Right cardiac atrium (tissue), 5 donors: ENCODE data around the gene SYCP2L. TPM values are rescaled to one million over a fixed set of nuclear protein-coding genes. Genes with fewer than 3 reads are reported as not detected.

ENCODE experiments used
- ATAC-seq, 2 donors: fragments of 200-7000 bp; cut with Tn5 transposase; one replicate each; pipeline versions ENCODE4 v1.8.0 to v1.9.1; 2020; ENCODE audit warnings: moderate library complexity in 2 of 2, mild to moderate bottlenecking in 1 of 2
- DNase-seq, 3 donors: peaks; one replicate each; pipeline ENCODE4 v3.0.0-alpha.2; 2020
- H3K27ac ChIP-seq: one replicate; pipeline ENCODE4 v1.5.1; 2013; ENCODE audit warnings: mild to moderate bottlenecking, low read length, control low read depth, moderate library complexity
- H3K27me3 ChIP-seq: one replicate; pipeline ENCODE4 v1.6.1; 2013; ENCODE audit not compliant: control insufficient read depth, insufficient read depth
- H3K4me1 ChIP-seq: one replicate; pipeline ENCODE4 v1.6.1; 2013; ENCODE audit warnings: low read length; ENCODE audit not compliant: control insufficient read depth, insufficient read depth
- H3K4me3 ChIP-seq: one replicate; pipeline ENCODE4 v1.5.1; 2013; ENCODE audit warnings: low read length, control low read depth
- H3K9me3 ChIP-seq: one replicate; pipeline ENCODE4 v1.6.1; 2013; ENCODE audit warnings: low read length; ENCODE audit not compliant: control insufficient read depth
- WGBS: extraction: QIAGEN DNeasy Blood & Tissue Kit; methylation state at CpG from one replicate; pipeline ENCODE4 v1.1.7; 2013; 5-methylcytosine and 5-hydroxymethylcytosine counted together
- intact Hi-C, 4 donors: fragments of 100-400 bp; cut with DNase I; formaldehyde crosslinking; loops; one replicate each; pipeline versions ENCODE4 v1.11.0 to v1.14.0; 2022 to 2023
- polyA plus RNA-seq: library from polyadenylated mRNA; stranded (reverse); fragments of 200-250 nt; gene quantifications from one replicate; pipeline ENCODE4 v1.2.3, GENCODE V29; 2013
- total RNA-seq, 4 donors: library from RNA; stranded (reverse); fragmentation: NEBNext Ultra II Directional; extraction: Animal tissue kit (Norgen Biotek cat#: 25700); gene quantifications; one replicate each; pipeline ENCODE4 v1.2.1, GENCODE V29; 2021
- donor health status: healthy with polysubstance abuse.
- donor health status: DM: no; HTN: yes; CAD: no.
- donor health status: DM: no; HTN: no; CAD: no.
- donor health status: DM: no; HTN: yes; CAD: no; lungs with severe emphysema.
- donor health status: DM: yes; HTN: yes; CAD: no.

SYCP2L gene
- total and polyA plus RNA-seq, 5 donors: 0.38 to 0.72 (median 0.48) TPM

DNA sequence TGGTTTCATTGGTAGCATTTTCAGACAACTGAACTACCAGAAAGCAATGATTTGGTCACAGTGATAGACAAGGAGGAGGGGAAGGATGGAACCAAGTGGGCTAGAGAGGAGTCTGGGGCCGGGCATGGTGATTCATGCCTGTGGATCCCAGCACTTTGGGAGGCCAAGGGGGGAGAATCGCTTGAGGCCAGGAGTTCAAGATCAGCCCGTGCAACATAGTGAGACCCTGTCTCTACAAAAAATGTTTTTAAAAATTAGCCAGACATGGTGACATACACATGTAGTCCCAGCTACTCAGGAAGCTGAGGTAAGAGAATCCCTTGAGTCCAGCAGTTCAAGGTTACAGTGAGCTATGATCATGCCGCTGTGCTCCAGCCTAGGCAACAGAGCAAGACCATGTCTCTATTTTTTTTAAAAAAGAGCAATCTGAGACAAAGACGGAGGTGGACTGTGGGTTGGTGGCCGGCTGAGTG lies 70.6 kb downstream of the SYCP2L start:
- no peak for DNase-seq
- Histone ChIP-seq H3K9me3 (no peaks in the 10 kb centered on the region), H3K27me3 (no peaks in the 10 kb centered on the region), H3K4me3 (no peak overlapping the region), H3K4me1 (no peaks in the 10 kb centered on the region), H3K27ac (no peak overlapping the region)
- intact Hi-C loops: no loop called here
- no peak for ATAC-seq
- WGBS: 96% methylated on average over 6 of the region's 6 CpGs

DNA sequence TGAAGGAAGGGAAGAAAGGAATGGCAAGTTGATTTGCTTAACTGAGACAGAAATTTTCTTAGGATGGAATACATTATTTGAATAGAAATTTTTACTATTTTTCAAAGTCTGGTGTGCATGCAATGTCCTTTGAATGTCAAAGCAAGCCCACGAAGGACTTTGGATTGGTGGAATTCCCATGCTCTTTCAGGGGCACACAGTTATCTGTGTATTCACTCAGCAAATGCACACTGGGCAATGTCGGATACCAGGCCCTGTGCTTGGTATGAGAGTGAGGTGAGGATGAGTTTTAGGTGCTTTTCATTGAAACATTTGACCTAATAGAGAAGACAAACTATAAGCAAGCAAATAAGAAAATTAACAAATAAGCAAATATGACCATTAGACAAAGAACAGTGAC lies 73.3 kb downstream of the SYCP2L start:
- ATAC-seq (no peak), DNase-seq (no peak)
- Histone ChIP-seq H3K4me1 (no peaks in the 10 kb centered on the region), H3K4me3 (no peak overlapping the region), H3K27ac (no peak overlapping the region), H3K9me3 (no peaks in the 10 kb centered on the region), H3K27me3 (no peaks in the 10 kb centered on the region)
- WGBS: 83% methylated on average over 2 of the region's 2 CpGs
- intact Hi-C loops: no loop called here

DNA sequence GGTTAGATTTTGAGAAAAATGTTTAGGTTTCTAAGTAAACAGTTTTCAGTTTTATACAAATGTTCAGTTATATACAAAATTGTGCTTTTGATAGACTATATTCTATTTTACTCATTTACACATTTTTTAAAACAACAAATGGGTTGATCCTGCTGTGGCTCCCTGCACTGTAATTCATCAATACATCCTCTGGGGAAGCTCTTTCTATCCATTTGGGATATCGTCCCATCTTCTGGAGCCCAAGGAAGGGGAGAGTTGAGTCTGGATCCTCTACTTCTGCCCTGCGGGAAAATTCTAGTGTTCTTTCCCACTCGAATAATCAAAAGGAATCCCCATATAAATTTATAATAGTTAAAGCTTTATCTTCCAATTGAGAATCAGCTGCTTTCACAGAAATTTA lies 75.0 kb downstream of the SYCP2L start:
- Histone ChIP-seq H3K27me3 (no peaks in the 10 kb centered on the region), H3K4me1 (no peaks in the 10 kb centered on the region), H3K4me3 (no peak overlapping the region), H3K9me3 (peaks cover 2% of the 10 kb centered on the region), H3K27ac (no peak overlapping the region)
- DNase-seq (no peak), ATAC-seq (no peak)
- intact Hi-C loops: no loop called here
- 73% methylated on average over 3 of the region's 3 CpGs for WGBS

DNA sequence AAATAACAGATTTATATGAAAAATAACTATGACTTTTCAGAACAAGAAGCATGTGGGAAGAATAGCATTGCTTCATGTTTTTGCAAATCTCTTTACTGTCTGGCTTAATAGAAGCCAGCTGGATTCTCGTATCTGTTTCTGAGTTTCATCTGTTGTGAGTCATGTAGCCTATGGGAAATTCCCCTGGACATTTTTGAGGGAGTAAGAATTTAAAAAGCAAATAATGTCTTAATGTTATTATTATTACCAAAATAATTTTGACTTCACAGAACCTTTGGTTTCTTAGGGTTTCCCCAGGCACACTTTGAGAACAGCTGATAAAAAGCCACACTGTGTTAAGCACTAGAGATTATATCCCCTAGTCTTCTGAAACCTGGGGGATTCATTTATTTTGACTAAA lies 75.8 kb downstream of the SYCP2L start:
- Histone ChIP-seq H3K9me3 (peaks cover 2% of the 10 kb centered on the region), H3K4me1 (no peaks in the 10 kb centered on the region), H3K27me3 (no peaks in the 10 kb centered on the region), H3K4me3 (no peak overlapping the region), H3K27ac (no peak overlapping the region)
- ATAC-seq (no peak), DNase-seq (no peak)
- intact Hi-C loops: no loop called here
- WGBS: 53% methylated on average over 1 of the region's 1 CpG

DNA sequence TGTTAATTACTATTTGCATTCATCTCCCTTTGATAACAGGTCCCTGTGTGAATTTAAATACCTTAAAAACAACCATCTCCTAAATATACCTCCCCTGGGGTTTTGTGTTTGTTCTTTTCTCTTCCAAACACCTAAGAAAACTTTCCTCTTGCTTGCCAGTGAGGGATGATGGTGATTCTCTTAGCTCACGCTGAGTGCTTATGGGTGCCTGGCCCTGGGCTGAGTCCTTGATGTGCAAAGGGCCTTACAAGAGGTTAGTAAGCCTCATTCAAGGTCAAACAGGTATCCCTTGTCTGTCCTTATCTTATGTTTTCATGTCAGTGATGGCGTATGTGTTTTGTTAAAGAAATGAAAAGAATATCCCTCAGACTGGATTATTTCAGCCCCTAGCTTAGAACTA lies 76.3 kb downstream of the SYCP2L start:
- intact Hi-C loops: no loop called here
- peaks cover 2% of the 10 kb centered on the region for H3K9me3 ChIP-seq
- WGBS: 74% methylated on average over 2 of the region's 2 CpGs
- ATAC-seq (no peak), DNase-seq (no peak)
- H3K27ac ChIP-seq: no peak overlapping the region
- no peaks in the 10 kb centered on the region for H3K4me1 ChIP-seq
- no peak overlapping the region for H3K4me3 ChIP-seq
- no peaks in the 10 kb centered on the region for H3K27me3 ChIP-seq

DNA sequence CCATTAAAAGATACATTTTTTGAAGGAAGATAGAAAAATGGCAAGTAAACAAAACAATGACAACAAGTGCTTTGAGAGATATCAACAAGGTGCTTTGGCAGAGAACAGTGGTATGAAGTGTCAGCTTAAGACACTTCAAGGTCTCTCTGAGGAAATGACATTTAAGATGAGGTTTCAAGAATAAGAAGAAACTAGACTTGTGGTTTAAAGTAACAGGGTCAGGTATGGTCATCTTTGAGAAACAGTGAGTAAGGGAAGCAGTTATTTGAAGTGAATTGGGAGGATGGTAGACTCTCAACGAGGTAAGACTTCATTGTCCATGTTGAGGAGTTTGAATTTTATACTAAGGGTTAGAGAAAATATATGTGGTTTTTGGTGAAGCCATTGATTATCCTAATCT lies 77.8 kb downstream of the SYCP2L start:
- no peak for DNase-seq
- intact Hi-C loops: no loop called here
- 81% methylated on average over 1 of the region's 1 CpG for WGBS
- Histone ChIP-seq H3K9me3 (peaks cover 2% of the 10 kb centered on the region), H3K4me1 (no peaks in the 10 kb centered on the region), H3K27ac (no peak overlapping the region), H3K27me3 (no peaks in the 10 kb centered on the region), H3K4me3 (no peak overlapping the region)
- no peak for ATAC-seq

DNA sequence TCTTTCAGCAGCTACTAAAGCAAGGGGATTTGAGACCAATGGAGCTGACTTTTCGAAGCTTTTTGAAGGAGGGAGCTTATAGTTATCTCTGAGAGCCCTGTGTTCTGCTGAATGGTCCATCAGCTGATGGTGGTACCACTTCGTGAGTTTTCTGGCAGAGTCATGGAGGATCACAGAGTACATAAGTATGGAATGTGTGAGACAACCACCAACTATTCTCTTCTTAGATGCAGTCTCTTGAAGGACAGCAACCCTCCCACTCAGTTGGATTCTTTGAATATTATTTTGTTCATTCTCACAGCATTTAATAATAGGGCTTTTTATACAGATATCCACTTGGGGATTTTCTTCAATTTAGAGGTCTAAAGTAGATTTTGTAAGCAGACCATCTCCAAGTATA lies 81.9 kb downstream of the SYCP2L start:
- H3K27me3 ChIP-seq: no peaks in the 10 kb centered on the region
- intact Hi-C loops: no loop called here
- no peaks in the 10 kb centered on the region for H3K4me1 ChIP-seq
- DNase-seq (no peak), ATAC-seq (no peak)
- H3K4me3 ChIP-seq: no peak overlapping the region
- no peak overlapping the region for H3K27ac ChIP-seq
- 75% methylated on average over 2 of the region's 2 CpGs for WGBS
- peaks cover 2% of the 10 kb centered on the region for H3K9me3 ChIP-seq

DNA sequence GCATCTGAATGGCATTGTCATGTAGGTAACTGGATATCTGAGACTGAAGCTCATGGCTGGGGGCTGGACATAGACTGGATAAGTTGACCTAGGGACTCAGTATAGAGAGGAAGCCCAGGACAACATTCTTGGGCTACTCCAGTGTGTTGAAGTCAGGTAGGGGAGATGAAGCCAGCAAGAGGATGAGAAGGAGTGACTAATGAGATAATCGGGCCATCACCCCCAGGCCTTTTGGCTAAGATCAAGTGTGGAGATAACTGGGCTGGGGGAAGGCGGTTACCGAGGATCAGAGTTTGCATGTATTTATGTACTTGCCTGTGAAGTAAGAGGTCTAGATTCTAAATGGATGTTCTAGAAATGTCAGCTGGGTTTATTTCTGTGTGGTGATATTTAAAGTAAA lies 83.9 kb downstream of the SYCP2L start:
- Histone ChIP-seq H3K4me3 (no peak overlapping the region), H3K27me3 (no peaks in the 10 kb centered on the region), H3K27ac (no peak overlapping the region), H3K9me3 (peaks cover under 1% of the 10 kb centered on the region), H3K4me1 (no peaks in the 10 kb centered on the region)
- DNase-seq (no peak), ATAC-seq (no peak)
- intact Hi-C loops: no loop called here
- 95% methylated on average over 3 of the region's 3 CpGs for WGBS

DNA sequence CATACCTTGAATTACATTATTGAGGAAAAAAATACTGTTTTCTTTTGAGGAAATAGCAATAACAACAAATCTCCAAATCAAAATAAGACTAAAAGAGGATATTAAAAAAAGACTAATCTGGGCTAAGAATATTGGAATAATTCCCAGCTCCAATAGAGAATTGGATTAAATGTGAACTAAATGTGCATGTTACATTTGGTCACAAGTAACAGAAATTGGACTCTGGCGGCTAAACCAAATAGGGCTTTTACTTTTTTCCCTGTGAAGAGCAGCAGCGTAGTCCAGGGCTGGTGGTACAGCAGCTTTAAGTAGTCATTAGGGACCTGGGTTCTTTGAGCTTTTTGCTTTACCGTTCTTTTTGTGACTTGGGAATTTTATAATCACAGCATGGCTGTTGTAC lies 85.3 kb downstream of the SYCP2L start:
- intact Hi-C loops: no loop called here
- DNase-seq (no peak), ATAC-seq (no peak)
- 58% methylated on average over 3 of the region's 3 CpGs for WGBS
- Histone ChIP-seq H3K4me1 (no peaks in the 10 kb centered on the region), H3K27me3 (no peaks in the 10 kb centered on the region), H3K27ac (no peak overlapping the region), H3K4me3 (no peak overlapping the region), H3K9me3 (no peaks in the 10 kb centered on the region)

DNA sequence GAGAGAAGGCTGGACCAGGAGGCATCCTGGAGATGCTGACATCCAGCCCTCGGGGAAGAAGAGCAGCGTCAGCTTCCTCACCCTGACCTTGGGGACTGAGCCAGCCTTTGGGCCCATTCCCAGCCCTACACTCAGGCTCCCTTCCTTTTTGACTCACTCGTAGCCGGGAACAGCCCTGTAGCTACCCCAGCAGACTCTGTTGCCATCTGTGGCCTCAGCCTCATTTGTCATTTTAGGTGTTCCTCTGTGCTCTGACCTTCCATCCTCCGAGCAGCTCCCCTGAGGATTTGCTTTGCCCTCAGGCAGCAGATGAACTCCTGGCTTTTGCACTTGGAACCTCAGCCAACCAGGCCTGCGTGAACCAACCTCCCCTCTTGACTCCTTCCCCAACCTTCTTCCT lies 89.7 kb downstream of the SYCP2L start:
- ATAC-seq: no peak
- H3K4me3 ChIP-seq: no peak overlapping the region
- H3K27me3 ChIP-seq: no peaks in the 10 kb centered on the region
- no peak overlapping the region for H3K27ac ChIP-seq
- DNase-seq: no peak
- H3K9me3 ChIP-seq: no peaks in the 10 kb centered on the region
- intact Hi-C loops: no loop called here
- no peaks in the 10 kb centered on the region for H3K4me1 ChIP-seq
- WGBS: 60% methylated on average over 6 of the region's 6 CpGs

DNA sequence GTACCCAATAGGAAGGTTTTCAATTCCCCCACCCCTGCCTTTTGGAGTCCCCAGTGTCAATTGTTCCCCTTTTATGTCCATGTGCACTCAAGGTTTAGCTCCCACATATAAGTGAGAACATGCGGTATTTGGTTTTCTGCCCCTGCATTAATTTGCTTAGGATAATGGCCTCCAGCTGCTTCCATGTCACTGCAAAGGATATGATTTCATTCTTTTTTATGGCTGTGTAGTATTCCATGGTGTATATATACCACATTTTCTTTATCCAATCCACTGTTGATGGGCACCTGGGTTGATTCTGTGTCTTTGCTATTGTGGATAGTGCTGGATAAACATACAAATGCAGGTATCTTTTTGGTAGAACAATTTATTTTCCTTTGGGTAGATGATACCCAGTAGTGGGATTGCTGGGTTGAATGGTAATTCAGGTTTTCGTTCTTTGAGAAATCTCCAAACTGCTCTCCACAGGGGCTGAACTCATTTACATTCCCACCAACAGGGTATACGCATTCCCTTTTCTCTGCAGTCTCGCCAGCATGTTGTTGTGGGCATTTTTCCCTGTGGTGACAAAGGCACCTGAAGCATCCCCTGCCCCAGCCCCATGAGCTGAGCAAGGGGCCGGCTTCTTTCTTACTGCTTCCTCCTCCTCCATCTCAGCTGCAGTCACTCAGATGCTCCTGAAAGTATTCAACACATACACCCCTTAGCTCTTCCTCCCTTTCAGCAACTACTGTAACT lies 90.5 kb downstream of the SYCP2L start:
- DNase-seq: no peak
- Histone ChIP-seq H3K27me3 (no peaks in the 10 kb centered on the region), H3K4me3 (no peak overlapping the region), H3K9me3 (no peaks in the 10 kb centered on the region), H3K4me1 (no peaks in the 10 kb centered on the region), H3K27ac (no peak overlapping the region)
- WGBS: 90% methylated on average over 5 of the region's 5 CpGs
- intact Hi-C loops: no loop called here
- ATAC-seq: no peak

DNA sequence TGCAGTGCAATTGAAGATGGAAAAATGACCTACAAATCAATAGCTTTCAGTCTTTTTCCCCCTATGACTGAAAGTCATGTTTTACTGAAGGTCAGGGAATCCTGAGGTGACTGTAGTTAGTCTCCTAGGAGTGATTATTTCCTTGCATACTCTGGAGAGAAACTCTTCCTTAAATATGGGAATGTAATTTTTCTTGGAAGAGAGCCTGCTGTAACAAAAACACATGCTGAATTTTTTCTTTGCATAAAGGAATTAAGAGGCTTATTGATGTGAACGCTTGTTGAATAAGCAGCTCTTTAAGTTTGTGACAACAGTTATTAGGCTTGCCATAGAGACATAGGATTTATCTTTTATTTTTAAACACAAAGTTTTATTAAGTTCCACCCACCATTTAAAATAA lies 92.8 kb downstream of the SYCP2L start:
- Histone ChIP-seq H3K9me3 (no peaks in the 10 kb centered on the region), H3K4me1 (no peaks in the 10 kb centered on the region), H3K4me3 (no peak overlapping the region), H3K27me3 (no peaks in the 10 kb centered on the region), H3K27ac (no peak overlapping the region)
- 59% methylated on average over 1 of the region's 1 CpG for WGBS
- DNase-seq (no peak), ATAC-seq (no peak)
- intact Hi-C loops: no loop called here
